SK-N-SH (cell line): Measurements from ENCODE around the gene FBXL15. TPM values are rescaled to one million over a fixed set of nuclear protein-coding genes. Genes with fewer than 3 reads are reported as not detected.

ENCODE experiments used
- CTCF ChIA-PET: fragments of 300-600, 350-600 bp; formaldehyde crosslinking; extraction: SDS; loops from one replicate; lab custom pipeline; 2021; lab: Yijun Ruan, JAX
- POLR2A ChIA-PET: fragments of 350-600 bp; sonication (Branson Sonifier 250); formaldehyde crosslinking; extraction: SDS; loops from one replicate; lab custom pipeline; 2020; ENCODE audit warnings: antibody characterized with exemption, inconsistent platforms; lab: Yijun Ruan, JAX
- DNase-seq: peaks from one replicate; pipeline ENCODE4 v3.0.0; 2012
- H2AFZ ChIP-seq: fragments of 200-600 bp; sonication (generic); 2 replicates; pipeline ENCODE4 v1.8.1; 2016; ENCODE audit warnings: antibody characterized with exemption, mild to moderate bottlenecking, low read depth
- H3F3A ChIP-seq: fragments of 200-600 bp; sonication (generic); replicated peaks from 2 replicates; pipeline ENCODE3; 2016; ENCODE audit warnings: antibody characterized with exemption, mild to moderate bottlenecking; ENCODE audit not compliant: insufficient read depth
- H3K27ac ChIP-seq, 2 experiments: fragments of 200-500 bp in 1 of 2; fragments of 200-600 bp in 1 of 2; sonication (Bioruptor generic) in 1 of 2; sonication (generic), shearing (Covaris generic) in 1 of 2; 2 replicates each; pipeline versions ENCODE4 v1.5.1 to v1.6.1; 2014 to 2016; ENCODE audit warnings: low read depth in 2 of 2, inconsistent platforms in 1 of 2, low read length in 1 of 2, mild to moderate bottlenecking in 1 of 2, mixed read lengths in 1 of 2
- H3K27me3 ChIP-seq: fragments of 200-600 bp; sonication (generic), shearing (Covaris generic); 2 replicates; pipeline ENCODE4 v1.6.1; 2016; ENCODE audit warnings: mixed run types; ENCODE audit not compliant: insufficient read depth
- H3K36me3 ChIP-seq, 2 experiments: fragments of 200-500 bp in 1 of 2; fragments of 200-600 bp in 1 of 2; sonication (Bioruptor generic) in 1 of 2; sonication (generic) in 1 of 2; replicated peaks in 1 of 2; 2 replicates each; pipeline versions ENCODE3 to v1.5.1; 2014 to 2016; ENCODE audit warnings: low read length in 1 of 2, mild to moderate bottlenecking in 1 of 2; ENCODE audit not compliant: insufficient read depth in 2 of 2, control insufficient read depth in 1 of 2
- H3K4me1 ChIP-seq, 2 experiments: fragments of 200-500 bp in 1 of 2; fragments of 200-600 bp in 1 of 2; sonication (Bioruptor generic) in 1 of 2; sonication (generic), shearing (Covaris generic) in 1 of 2; 2 replicates each; pipeline versions ENCODE4 v1.5.1 to v1.6.1; 2014 to 2016; ENCODE audit warnings: low read depth in 1 of 2, low read length in 1 of 2, mixed run types in 1 of 2; ENCODE audit not compliant: insufficient read depth in 2 of 2, control insufficient read depth in 1 of 2
- H3K4me2 ChIP-seq: fragments of 200-600 bp; sonication (generic), shearing (Covaris generic); 2 replicates; pipeline ENCODE4 v1.6.1; 2017; ENCODE audit warnings: mixed run types
- H3K4me3 ChIP-seq, 2 experiments: fragments of 200-500 bp in 1 of 2; fragments of 200-600 bp in 1 of 2; sonication (Bioruptor generic) in 1 of 2; sonication (generic), shearing (Covaris generic) in 1 of 2; 2 replicates each; pipeline versions ENCODE4 v1.5.1 to v1.8.1; 2014 to 2016; ENCODE audit warnings: low read depth in 2 of 2, inconsistent platforms in 1 of 2, low read length in 1 of 2, mild to moderate bottlenecking in 1 of 2, mixed read lengths in 1 of 2, moderate library complexity in 1 of 2
- H3K79me2 ChIP-seq: fragments of 200-600 bp; sonication (generic); 2 replicates; pipeline ENCODE4 v1.8.1; 2017; ENCODE audit warnings: mild to moderate bottlenecking; ENCODE audit not compliant: insufficient read depth
- H3K9ac ChIP-seq: fragments of 200-600 bp; sonication (generic); 2 replicates; pipeline ENCODE4 v1.6.1; 2017; ENCODE audit warnings: mixed run types
- H3K9me2 ChIP-seq: fragments of 200-600 bp; sonication (generic); 2 replicates; pipeline ENCODE4 v1.6.1; 2017; ENCODE audit warnings: mixed run types
- H3K9me3 ChIP-seq: fragments of 200-600 bp; sonication (generic); 2 replicates; pipeline ENCODE4 v1.6.1; 2017; ENCODE audit warnings: mixed run types, mild to moderate bottlenecking, moderate library complexity
- H4K20me1 ChIP-seq: fragments of 200-600 bp; sonication (generic); 2 replicates; pipeline ENCODE4 v1.6.1; 2017; ENCODE audit warnings: mild to moderate bottlenecking, mixed run types; ENCODE audit not compliant: insufficient read depth
- ELF1 ChIP-seq: IDR thresholded peaks from 2 replicates; pipeline ENCODE4 v1.4.0; 2012
- EP300 ChIP-seq, 2 experiments: IDR thresholded peaks; 2 replicates each; pipeline versions ENCODE4 v1.4.0 to v1.6.1; 2012; ENCODE audit warnings: borderline replicate concordance in 1 of 2, low read depth in 1 of 2, low read length in 1 of 2
- FOSL2 ChIP-seq: IDR thresholded peaks from 2 replicates; pipeline ENCODE4 v1.4.0; 2012; ENCODE audit warnings: low read depth, mild to moderate bottlenecking, moderate library complexity, borderline replicate concordance
- FOXJ3 ChIP-seq: sonication (generic); formaldehyde crosslinking; IDR thresholded peaks from 2 replicates; pipeline ENCODE4 v1.5.1; 2020; ENCODE audit warnings: mild to moderate bottlenecking, missing genetic modification reagents
- GABPA ChIP-seq: IDR thresholded peaks from 2 replicates; pipeline ENCODE4 v1.4.0; 2012; ENCODE audit warnings: low read depth, mild to moderate bottlenecking
- JUND ChIP-seq: IDR thresholded peaks from 2 replicates; pipeline ENCODE4 v1.4.0; 2012
- NFIC ChIP-seq: IDR thresholded peaks from 2 replicates; pipeline ENCODE4 v1.4.0; 2012; ENCODE audit warnings: borderline replicate concordance
- NRF1 ChIP-seq: IDR thresholded peaks from 2 replicates; pipeline ENCODE4 v1.6.1; 2012; ENCODE audit warnings: low read depth, mild to moderate bottlenecking, low read length
- PBX3 ChIP-seq: IDR thresholded peaks from 2 replicates; pipeline ENCODE4; 2012
- POLR2AphosphoS5 ChIP-seq: IDR thresholded peaks from 2 replicates; pipeline ENCODE4 v1.6.1; 2012; ENCODE audit warnings: low read depth, low read length
- RAD21 ChIP-seq: IDR thresholded peaks from 2 replicates; pipeline ENCODE4 v1.6.1; 2012; ENCODE audit warnings: mild to moderate bottlenecking, low read length
- RCOR1 ChIP-seq: fragments of 150-350 bp; IDR thresholded peaks from 2 replicates; pipeline ENCODE4 v1.6.1; 2017; ENCODE audit warnings: antibody characterized with exemption, low read length
- RFX5 ChIP-seq: IDR thresholded peaks from 2 replicates; pipeline ENCODE4 v1.6.1; 2012; ENCODE audit warnings: mild to moderate bottlenecking, improper control_type of control experiment, low read length
- SMC3 ChIP-seq: IDR thresholded peaks from 2 replicates; pipeline ENCODE4 v1.6.1; 2012; ENCODE audit warnings: low read depth, low read length, improper control_type of control experiment
- TAF1 ChIP-seq: IDR thresholded peaks from 2 replicates; pipeline ENCODE4 v1.6.1; 2012; ENCODE audit warnings: low read depth, mild to moderate bottlenecking, low read length, moderate library complexity, borderline replicate concordance
- TEAD4 ChIP-seq: IDR thresholded peaks from 2 replicates; pipeline ENCODE4 v1.4.0; 2012; ENCODE audit warnings: mild to moderate bottlenecking, borderline replicate concordance; ENCODE audit not compliant: insufficient read depth
- USF1 ChIP-seq: IDR thresholded peaks from 2 replicates; pipeline ENCODE4 v1.4.0; 2012; ENCODE audit warnings: low read depth, borderline replicate concordance
- ZBTB33 ChIP-seq: IDR thresholded peaks from 2 replicates; pipeline ENCODE4 v1.4.0; 2012; ENCODE audit warnings: low read depth, borderline replicate concordance
- whole genome bisulfite sequencing: methylation state at CpG from one replicate; pipeline ENCODE4 v1.1.6; 2017; ENCODE audit warnings: low lambda C conversion rate; 5-methylcytosine and 5-hydroxymethylcytosine counted together
- polyA plus RNA-seq, 3 experiments: library from polyadenylated mRNA; depleted of rRNA; stranded (reverse); fragments of >200 nt; gene quantifications; 2 replicates each; pipeline ENCODE4 v1.2.3, GENCODE V29; 2012
- TF ChIP-seq, protein P1 (sequence below): IDR thresholded peaks from 2 replicates; pipeline ENCODE4 v1.4.0; 2012; ENCODE audit warnings: low read depth

The FBXL15 gene
- polyA plus RNA-seq, 1 of the 3 experiments (the other 2 are of a cell fraction) = 17.2 TPM

GRCh38 chr10:102402512-102402896 is 18.1 kb upstream of the FBXL15 start:
- H2AFZ ChIP-seq = no peak overlapping the region
- no peaks in the 10 kb centered on the region for H4K20me1 ChIP-seq
- no peak for DNase-seq
- POLR2A ChIA-PET = no interaction called here
- H3F3A ChIP-seq = no peaks in the 10 kb centered on the region
- no peak overlapping the region for H3K4me3 ChIP-seq
- H3K4me1 ChIP-seq = peaks cover 0 to 6% of the 10 kb centered on the region in 2 experiments; a peak in 1 of 4 replicates
- no peak for TF ChIP-seq JUND
- TF ChIP-seq EP300 (IDR thresholded peaks at IDR 0.05; ENCODE audit: borderline replicate concordance in 1 of 2, low read depth in 1 of 2, low read length in 1 of 2) = no peak
- TF ChIP-seq GABPA = no peak
- no peak for TF ChIP-seq TEAD4
- TF ChIP-seq SMC3 = no peak
- TF ChIP-seq NRF1 = no peak
- no peak for TF ChIP-seq FOXJ3 (CRISPR knock-in tag)
- TF ChIP-seq ELF1 = no peak
- no peak for TF ChIP-seq PBX3
- TF ChIP-seq POLR2AphosphoS5 = no peak
- no peak for TF ChIP-seq TAF1
- TF ChIP-seq USF1 = no peak
- no peak for TF ChIP-seq RCOR1
- TF ChIP-seq, protein P1, sequence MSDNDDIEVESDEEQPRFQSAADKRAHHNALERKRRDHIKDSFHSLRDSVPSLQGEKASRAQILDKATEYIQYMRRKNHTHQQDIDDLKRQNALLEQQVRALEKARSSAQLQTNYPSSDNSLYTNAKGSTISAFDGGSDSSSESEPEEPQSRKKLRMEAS = no peak
- TF ChIP-seq RFX5 = no peak
- no peak for TF ChIP-seq RAD21
- no peak for TF ChIP-seq NFIC
- no peak for TF ChIP-seq ZBTB33
- no peak for TF ChIP-seq FOSL2
- no peak overlapping the region for H3K9ac ChIP-seq
- H3K9me2 ChIP-seq = no peaks in the 10 kb centered on the region
- WGBS = 79% methylated on average over 4 of the region's 5 CpGs
- H3K27me3 ChIP-seq = no peaks in the 10 kb centered on the region
- H3K4me2 ChIP-seq = no peak overlapping the region
- CTCF ChIA-PET = interaction anchor here (1.3 to 16.5 kb wide), 8 partner anchors 8 to 256 kb away, joined by 3 to 359 read pairs (median 22); partner anchors contain the start of genes FBXL15, NFKB2 and PSD
- no peaks in the 10 kb centered on the region for H3K9me3 ChIP-seq
- H3K27ac ChIP-seq = no peak overlapping the region
- no peaks in the 10 kb centered on the region for H3K79me2 ChIP-seq
- H3K36me3 ChIP-seq = no peaks in the 10 kb centered on the region
